Measurements from ENCODE around the gene PRRT1B. TPM values are rescaled to one million over a fixed set of nuclear protein-coding genes. Genes with fewer than 3 reads are reported as not detected.

PRRT1B gene
- total RNA-seq, 1 experiment from 2014 or later: 1.2 TPM

GRCh38 chr9:131596430-131596743, 51.1 kb downstream of the PRRT1B start (continued):
- TF ChIP-seq FOXP4 (CRISPR knock-in tag; IDR thresholded peaks at IDR 0.05): no peak
- TF ChIP-seq CREB1 (CRISPR knock-in tag; IDR thresholded peaks at IDR 0.05): no peak
- no peak for TF ChIP-seq ZNF281 (CRISPR knock-in tag; IDR thresholded peaks at IDR 0.05)
- TF ChIP-seq, protein P1, sequence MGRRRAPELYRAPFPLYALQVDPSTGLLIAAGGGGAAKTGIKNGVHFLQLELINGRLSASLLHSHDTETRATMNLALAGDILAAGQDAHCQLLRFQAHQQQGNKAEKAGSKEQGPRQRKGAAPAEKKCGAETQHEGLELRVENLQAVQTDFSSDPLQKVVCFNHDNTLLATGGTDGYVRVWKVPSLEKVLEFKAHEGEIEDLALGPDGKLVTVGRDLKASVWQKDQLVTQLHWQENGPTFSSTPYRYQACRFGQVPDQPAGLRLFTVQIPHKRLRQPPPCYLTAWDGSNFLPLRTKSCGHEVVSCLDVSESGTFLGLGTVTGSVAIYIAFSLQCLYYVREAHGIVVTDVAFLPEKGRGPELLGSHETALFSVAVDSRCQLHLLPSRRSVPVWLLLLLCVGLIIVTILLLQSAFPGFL (CRISPR knock-in tag; IDR thresholded peaks at IDR 0.05; ENCODE audit: borderline replicate concordance): no peak
- no peak for TF ChIP-seq HMGA2 (CRISPR knock-in tag; IDR thresholded peaks at IDR 0.05)
- TF ChIP-seq, protein P2, sequence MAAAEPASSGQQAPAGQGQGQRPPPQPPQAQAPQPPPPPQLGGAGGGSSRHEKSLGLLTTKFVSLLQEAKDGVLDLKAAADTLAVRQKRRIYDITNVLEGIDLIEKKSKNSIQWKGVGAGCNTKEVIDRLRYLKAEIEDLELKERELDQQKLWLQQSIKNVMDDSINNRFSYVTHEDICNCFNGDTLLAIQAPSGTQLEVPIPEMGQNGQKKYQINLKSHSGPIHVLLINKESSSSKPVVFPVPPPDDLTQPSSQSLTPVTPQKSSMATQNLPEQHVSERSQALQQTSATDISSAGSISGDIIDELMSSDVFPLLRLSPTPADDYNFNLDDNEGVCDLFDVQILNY (CRISPR knock-in tag; IDR thresholded peaks at IDR 0.05): no peak
- TF ChIP-seq, protein P3, sequence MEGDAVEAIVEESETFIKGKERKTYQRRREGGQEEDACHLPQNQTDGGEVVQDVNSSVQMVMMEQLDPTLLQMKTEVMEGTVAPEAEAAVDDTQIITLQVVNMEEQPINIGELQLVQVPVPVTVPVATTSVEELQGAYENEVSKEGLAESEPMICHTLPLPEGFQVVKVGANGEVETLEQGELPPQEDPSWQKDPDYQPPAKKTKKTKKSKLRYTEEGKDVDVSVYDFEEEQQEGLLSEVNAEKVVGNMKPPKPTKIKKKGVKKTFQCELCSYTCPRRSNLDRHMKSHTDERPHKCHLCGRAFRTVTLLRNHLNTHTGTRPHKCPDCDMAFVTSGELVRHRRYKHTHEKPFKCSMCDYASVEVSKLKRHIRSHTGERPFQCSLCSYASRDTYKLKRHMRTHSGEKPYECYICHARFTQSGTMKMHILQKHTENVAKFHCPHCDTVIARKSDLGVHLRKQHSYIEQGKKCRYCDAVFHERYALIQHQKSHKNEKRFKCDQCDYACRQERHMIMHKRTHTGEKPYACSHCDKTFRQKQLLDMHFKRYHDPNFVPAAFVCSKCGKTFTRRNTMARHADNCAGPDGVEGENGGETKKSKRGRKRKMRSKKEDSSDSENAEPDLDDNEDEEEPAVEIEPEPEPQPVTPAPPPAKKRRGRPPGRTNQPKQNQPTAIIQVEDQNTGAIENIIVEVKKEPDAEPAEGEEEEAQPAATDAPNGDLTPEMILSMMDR (IDR thresholded peaks at IDR 0.05): no peak
- TF ChIP-seq IRF2 (CRISPR knock-in tag; IDR thresholded peaks at IDR 0.05; ENCODE audit: borderline replicate concordance, low read depth): no peak
- no peak for TF ChIP-seq NR3C1 (CRISPR knock-in tag; conservative IDR thresholded peaks at IDR 0.05; ENCODE audit: low read depth)
- no peak for TF ChIP-seq NR2C2 (CRISPR knock-in tag; IDR thresholded peaks at IDR 0.05)
- TF ChIP-seq, protein P4, sequence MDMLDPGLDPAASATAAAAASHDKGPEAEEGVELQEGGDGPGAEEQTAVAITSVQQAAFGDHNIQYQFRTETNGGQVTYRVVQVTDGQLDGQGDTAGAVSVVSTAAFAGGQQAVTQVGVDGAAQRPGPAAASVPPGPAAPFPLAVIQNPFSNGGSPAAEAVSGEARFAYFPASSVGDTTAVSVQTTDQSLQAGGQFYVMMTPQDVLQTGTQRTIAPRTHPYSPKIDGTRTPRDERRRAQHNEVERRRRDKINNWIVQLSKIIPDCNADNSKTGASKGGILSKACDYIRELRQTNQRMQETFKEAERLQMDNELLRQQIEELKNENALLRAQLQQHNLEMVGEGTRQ (CRISPR knock-in tag; IDR thresholded peaks at IDR 0.05): no peak
- no peak for TF ChIP-seq ZSCAN18 (CRISPR knock-in tag; IDR thresholded peaks at IDR 0.05)

DNA sequence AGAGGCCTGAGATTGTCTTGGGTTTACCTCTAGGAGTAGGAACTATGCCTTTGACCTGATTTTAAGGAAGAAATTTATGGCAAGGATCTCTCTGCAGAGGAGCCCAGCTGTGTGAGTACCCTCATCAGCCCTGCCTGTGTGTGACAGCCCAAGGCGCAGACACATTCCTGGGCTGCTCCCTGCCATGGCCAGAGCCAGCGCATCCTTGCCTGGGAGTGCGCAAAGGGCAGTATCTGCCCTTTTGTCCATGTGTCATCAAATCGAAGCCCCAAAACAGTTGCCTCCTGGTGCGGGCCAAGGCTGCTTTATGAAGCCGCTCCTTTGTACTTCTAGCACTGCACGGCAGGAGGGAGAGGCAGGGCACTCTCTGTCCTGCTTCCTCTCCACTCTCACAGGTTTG, 51.9 kb downstream of the PRRT1B start:
- H3K4me1 Mint-ChIP-seq: no peaks in the 10 kb centered on the region
- POLR2A ChIA-PET: no interaction called here
- CTCF ChIA-PET: interaction anchor here (1.5 kb wide), 1 partner anchor 115 kb away, joined by 4 read pairs; no protein-coding TSS in a partner anchor
- ATAC-seq (no peak), DNase-seq (ENCODE audit: low spot score) (no peak)
- H3K4me3 Mint-ChIP-seq: no peak overlapping the region
- no peaks in the 10 kb centered on the region for H3K9me3 Mint-ChIP-seq
- peaks cover 22% of the 10 kb centered on the region; the same call in 1 of the 2 replicates for H3K36me3 Mint-ChIP-seq
- H3K27me3 Mint-ChIP-seq (ENCODE audit: low read depth): no peaks in the 10 kb centered on the region
- H3K27ac Mint-ChIP-seq: no peak overlapping the region
- no peak for TF ChIP-seq MYBL2 (CRISPR knock-in tag; IDR thresholded peaks at IDR 0.05)
- TF ChIP-seq SOX15 (CRISPR knock-in tag; IDR thresholded peaks at IDR 0.05): no peak
- no peak for TF ChIP-seq FOXK1 (CRISPR knock-in tag; IDR thresholded peaks at IDR 0.05)
- no peak for TF ChIP-seq ARID4B (CRISPR knock-in tag; IDR thresholded peaks at IDR 0.05; ENCODE audit: borderline replicate concordance)
- TF ChIP-seq ETV6 (CRISPR knock-in tag; IDR thresholded peaks at IDR 0.05): no peak
- TF ChIP-seq TEAD4 (CRISPR knock-in tag; IDR thresholded peaks at IDR 0.05): no peak
